ENCODE results near the gene GALM. TPM values are rescaled to one million over a fixed set of nuclear protein-coding genes. Genes with fewer than 3 reads are reported as not detected.
"Not testable (repeated sequence)": the region's sequence is repeated elsewhere in the genome, so short reads cannot be mapped to it uniquely, and the experiment has no call there.

Gene GALM
- total RNA-seq, 1 donor from 2014 or later, result 52.4 TPM

- intact Hi-C loops (cut with micrococcal nuclease), result no loop called here
Measured at GRCh38 chr2:38672445-38673391, 6.8 kb downstream of the GALM start.

GRCh38 chr2:38676681-38677080 lies 10.8 kb downstream of the GALM start:
- intact Hi-C loops (cut with micrococcal nuclease), result loop anchor here (1.0 kb wide), 2 partner anchors 9 to 73 kb away; no protein-coding TSS in a partner anchor

GRCh38 chr2:38680868-38681267 lies 15.0 kb downstream of the GALM start:
- intact Hi-C loops (cut with micrococcal nuclease), result not testable (repeated sequence)

GRCh38 chr2:38682008-38682575 lies 16.2 kb downstream of the GALM start:
- intact Hi-C loops (cut with micrococcal nuclease), result loop anchor here (1.0 kb wide), 7 partner anchors 15 to 101 kb away; no protein-coding TSS in a partner anchor

- intact Hi-C loops (cut with micrococcal nuclease), result loop anchor here (1.0 kb wide), 7 partner anchors 15 to 101 kb away; no protein-coding TSS in a partner anchor
Measured at GRCh38 chr2:38682620-38683019, 16.7 kb downstream of the GALM start.

GRCh38 chr2:38683766-38684165 lies 17.9 kb downstream of the GALM start:
- intact Hi-C loops (cut with micrococcal nuclease), result no loop called here

GRCh38 chr2:38685116-38685735 lies 19.3 kb downstream of the GALM start:
- intact Hi-C loops (cut with micrococcal nuclease), result no loop called here

GRCh38 chr2:38690499-38691420 lies 24.8 kb downstream of the GALM start:
- intact Hi-C loops (cut with micrococcal nuclease), result no loop called here

GRCh38 chr2:38691994-38692393 lies 26.1 kb downstream of the GALM start:
- intact Hi-C loops (cut with micrococcal nuclease), result no loop called here

- intact Hi-C loops (cut with micrococcal nuclease), result no loop called here
Measured at GRCh38 chr2:38692636-38693318, 26.9 kb downstream of the GALM start.

GRCh38 chr2:38697116-38697840 lies 31.4 kb downstream of the GALM start:
- intact Hi-C loops (cut with micrococcal nuclease), result no loop called here

- intact Hi-C loops (cut with micrococcal nuclease), result no loop called here
Measured at GRCh38 chr2:38698467-38699003, 32.6 kb downstream of the GALM start.

GRCh38 chr2:38700113-38700785 lies 34.3 kb downstream of the GALM start:
- intact Hi-C loops (cut with micrococcal nuclease), result loop anchor here (1.0 to 2.0 kb wide), 4 partner anchors 23 to 97 kb away; partner anchors contain the start of gene SRSF7

GRCh38 chr2:38700881-38701458 lies 35.1 kb downstream of the GALM start:
- intact Hi-C loops (cut with micrococcal nuclease), result loop anchor here (1.0 to 2.0 kb wide), 6 partner anchors 8 to 98 kb away; partner anchors contain the start of gene SRSF7

- intact Hi-C loops (cut with micrococcal nuclease), result loop anchor here (1.0 to 2.0 kb wide), 4 partner anchors 8 to 49 kb away; partner anchors contain the start of gene SRSF7
Measured at GRCh38 chr2:38701542-38701941, 35.6 kb downstream of the GALM start.

GRCh38 chr2:38702413-38702812 lies 36.5 kb downstream of the GALM start:
- intact Hi-C loops (cut with micrococcal nuclease), result no loop called here

- intact Hi-C loops (cut with micrococcal nuclease), result not testable (repeated sequence)
Measured at GRCh38 chr2:38703336-38703735, 37.4 kb downstream of the GALM start.

- intact Hi-C loops (cut with micrococcal nuclease), result no loop called here
Measured at GRCh38 chr2:38704664-38705063, 38.8 kb downstream of the GALM start.

Measured in T-helper 1 cell treated with Interleukin-12 subunit alpha and Interleukin-12 subunit beta and Interleukin-4 antibody, amounts not matched to agents 30 ng/mL and 1 ng/mL, for 36 hours (primary cell).